ENCODE results near the gene MRGPRX2. TPM values are rescaled to one million over a fixed set of nuclear protein-coding genes. Genes with fewer than 3 reads are reported as not detected.

MRGPRX2 gene
- not detected for polyA plus RNA-seq (ENCODE audit: insufficient read depth in 1 of 5, insufficient read length in 5 of 5, low replicate concordance in 1 of 5)
- long read RNA-seq, donor 1: 0 reads
- long read RNA-seq, donor 2: 0 reads
- long read RNA-seq, donor 3: 0 reads
- long read RNA-seq, donor 4: 0 reads
- long read RNA-seq, donor 5: 0 reads
- long read RNA-seq, donor 6: 0 reads
- long read RNA-seq, donor 7: 0 reads
- long read RNA-seq, donor 8: 0 reads

GRCh38 chr11:19060629-19061028, at the start of gene MRGPRX2:
MRGPRX2 (minus strand) TSS chr11:19060717; CDS start chr11:19056402, 4,315 bp downstream.
- DNase-seq: no peak

GRCh38 chr11:19110295-19110694, 49.8 kb upstream of the MRGPRX2 start:
- no peak for DNase-seq

- no peak for DNase-seq
These were observed 46.6 kb upstream of the MRGPRX2 start for GRCh38 chr11:19107125-19107524.

- DNase-seq: no peak
These were observed 44.5 kb upstream of the MRGPRX2 start for GRCh38 chr11:19105011-19105410.

- DNase-seq: no peak
These were observed 42.0 kb upstream of the MRGPRX2 start for GRCh38 chr11:19102521-19102900.

GRCh38 chr11:19101796-19102520, 41.4 kb upstream of the MRGPRX2 start:
- DNase-seq: no peak

- DNase-seq: no peak
These were observed 40.4 kb upstream of the MRGPRX2 start for GRCh38 chr11:19100885-19101284.

- no peak for DNase-seq
These were observed 38.6 kb upstream of the MRGPRX2 start for GRCh38 chr11:19099093-19099492.

GRCh38 chr11:19094859-19095258, 34.3 kb upstream of the MRGPRX2 start:
- DNase-seq: no peak

- no peak for DNase-seq
These were observed 33.5 kb upstream of the MRGPRX2 start for GRCh38 chr11:19093976-19094375.

GRCh38 chr11:19092850-19093249, 32.3 kb upstream of the MRGPRX2 start:
- no peak for DNase-seq

- DNase-seq: no peak
These were observed 31.8 kb upstream of the MRGPRX2 start for GRCh38 chr11:19092342-19092741.

GRCh38 chr11:19091366-19091765, 30.8 kb upstream of the MRGPRX2 start:
- DNase-seq: no peak

GRCh38 chr11:19089421-19089820, 28.9 kb upstream of the MRGPRX2 start:
- DNase-seq: no peak

- DNase-seq: no peak
These were observed 28.3 kb upstream of the MRGPRX2 start for GRCh38 chr11:19088791-19089190.

- DNase-seq: no peak
These were observed 27.1 kb upstream of the MRGPRX2 start for GRCh38 chr11:19087658-19088057.

- no peak for DNase-seq
These were observed 24.3 kb upstream of the MRGPRX2 start for GRCh38 chr11:19084661-19085315.

- DNase-seq: no peak
These were observed 22.6 kb upstream of the MRGPRX2 start for GRCh38 chr11:19083166-19083565.

GRCh38 chr11:19080579-19080993, 20.1 kb upstream of the MRGPRX2 start:
- no peak for DNase-seq

GRCh38 chr11:19079643-19080440, 19.3 kb upstream of the MRGPRX2 start:
- DNase-seq: peak; percentile 29 to 38

GRCh38 chr11:19077965-19078364, 17.4 kb upstream of the MRGPRX2 start:
- DNase-seq: no peak

Data from right lung (tissue), 10 donors.